ENCODE results near the gene CD300LF.
A peak's percentile ranks its signal among the peaks of the same experiment; 100 is the strongest.

The CD300LF gene

GRCh38 chr17:74740173-74740572 lies 27.4 kb upstream of the CD300LF start:
- H3K9me3 ChIP-seq (ENCODE audit: control insufficient read depth in 1 of 2, low read length in 2 of 2), result no peaks in the 10 kb centered on the region
- no peak overlapping the region for H3K4me3 ChIP-seq (ENCODE audit: low read depth in 1 of 2, low read length in 2 of 2)
- no peaks in the 10 kb centered on the region for H3K36me3 ChIP-seq (ENCODE audit: control insufficient read depth in 1 of 2, insufficient read depth in 2 of 2, low read length in 2 of 2)
- peaks cover 9 to 16% of the 10 kb centered on the region in 2 donors for H3K27me3 ChIP-seq (ENCODE audit: control insufficient read depth in 1 of 2, insufficient read depth in 2 of 2, low read length in 2 of 2)
- H3K9ac ChIP-seq (ENCODE audit: low read depth in 1 of 2, low read length in 2 of 2), result peak overlapping the region in 1 of 2 donors; percentile 9
- H3K27ac ChIP-seq (ENCODE audit: low read depth, low read length), result no peak overlapping the region
- peaks cover 38 to 51% of the 10 kb centered on the region in 2 donors for H3K4me1 ChIP-seq (ENCODE audit: control insufficient read depth in 1 of 2, insufficient read depth in 2 of 2, low read length in 2 of 2)

- H3K9ac ChIP-seq (ENCODE audit: low read depth in 1 of 2, low read length in 2 of 2), result no peak overlapping the region
- H3K4me3 ChIP-seq (ENCODE audit: low read depth in 1 of 2, low read length in 2 of 2), result peak overlapping the region in 1 of 2 donors; percentile 64
- peaks cover 32 to 43% of the 10 kb centered on the region in 2 donors for H3K4me1 ChIP-seq (ENCODE audit: control insufficient read depth in 1 of 2, insufficient read depth in 2 of 2, low read length in 2 of 2)
- no peaks in the 10 kb centered on the region for H3K9me3 ChIP-seq (ENCODE audit: control insufficient read depth in 1 of 2, low read length in 2 of 2)
- peaks cover 9 to 16% of the 10 kb centered on the region in 2 donors for H3K27me3 ChIP-seq (ENCODE audit: control insufficient read depth in 1 of 2, insufficient read depth in 2 of 2, low read length in 2 of 2)
- H3K36me3 ChIP-seq (ENCODE audit: control insufficient read depth in 1 of 2, insufficient read depth in 2 of 2, low read length in 2 of 2), result no peaks in the 10 kb centered on the region
- no peak overlapping the region for H3K27ac ChIP-seq (ENCODE audit: low read depth, low read length)
These were observed 26.6 kb upstream of the CD300LF start for GRCh38 chr17:74739227-74739831.

- peaks cover 31 to 38% of the 10 kb centered on the region in 2 donors for H3K4me1 ChIP-seq (ENCODE audit: control insufficient read depth in 1 of 2, insufficient read depth in 2 of 2, low read length in 2 of 2)
These were observed 25.6 kb upstream of the CD300LF start for GRCh38 chr17:74738051-74738996.

GRCh38 chr17:74737299-74738050 lies 24.8 kb upstream of the CD300LF start:
- Histone ChIP-seq H3K9ac (ENCODE audit: low read depth in 1 of 2, low read length in 2 of 2) (peak overlapping the region; percentile 44 to 47), H3K27me3 (ENCODE audit: control insufficient read depth in 1 of 2, insufficient read depth in 2 of 2, low read length in 2 of 2) (peaks cover 9 to 16% of the 10 kb centered on the region in 2 donors), H3K9me3 (ENCODE audit: control insufficient read depth in 1 of 2, low read length in 2 of 2) (no peaks in the 10 kb centered on the region), H3K36me3 (ENCODE audit: control insufficient read depth in 1 of 2, insufficient read depth in 2 of 2, low read length in 2 of 2) (no peaks in the 10 kb centered on the region), H3K27ac (ENCODE audit: low read depth, low read length) (peak overlapping the region; percentile 40), H3K4me1 (ENCODE audit: control insufficient read depth in 1 of 2, insufficient read depth in 2 of 2, low read length in 2 of 2) (peaks cover 25 to 31% of the 10 kb centered on the region in 2 donors), H3K4me3 (ENCODE audit: low read depth in 1 of 2, low read length in 2 of 2) (peak overlapping the region; percentile 64 to 70)

More at GRCh38 chr17:74738051-74738996, 25.6 kb upstream of the CD300LF start:
- peak overlapping the region; percentile 64 to 70 for H3K4me3 ChIP-seq (ENCODE audit: low read depth in 1 of 2, low read length in 2 of 2)
- H3K27me3 ChIP-seq (ENCODE audit: control insufficient read depth in 1 of 2, insufficient read depth in 2 of 2, low read length in 2 of 2), result peaks cover 9 to 16% of the 10 kb centered on the region in 2 donors
- no peaks in the 10 kb centered on the region for H3K9me3 ChIP-seq (ENCODE audit: control insufficient read depth in 1 of 2, low read length in 2 of 2)
- H3K36me3 ChIP-seq (ENCODE audit: control insufficient read depth in 1 of 2, insufficient read depth in 2 of 2, low read length in 2 of 2), result no peaks in the 10 kb centered on the region
- peak overlapping the region; percentile 14 for H3K27ac ChIP-seq (ENCODE audit: low read depth, low read length)
- peak overlapping the region; percentile 9 to 44 for H3K9ac ChIP-seq (ENCODE audit: low read depth in 1 of 2, low read length in 2 of 2)

- H3K27ac ChIP-seq (ENCODE audit: low read depth, low read length), result peak within 1 kb of the TSS; percentile 40
- H3K36me3 ChIP-seq (ENCODE audit: control insufficient read depth in 1 of 2, insufficient read depth in 2 of 2, low read length in 2 of 2), result no peaks in the 10 kb centered on the region
- H3K9me3 ChIP-seq (ENCODE audit: control insufficient read depth in 1 of 2, low read length in 2 of 2), result no peaks in the 10 kb centered on the region
- peak within 1 kb of the TSS; percentile 44 to 47 for H3K9ac ChIP-seq (ENCODE audit: low read depth in 1 of 2, low read length in 2 of 2)
- H3K4me3 ChIP-seq (ENCODE audit: low read depth in 1 of 2, low read length in 2 of 2), result peak within 1 kb of the TSS; percentile 64 to 70
- peaks cover 24% of the 10 kb centered on the region in 2 donors for H3K4me1 ChIP-seq (ENCODE audit: control insufficient read depth in 1 of 2, insufficient read depth in 2 of 2, low read length in 2 of 2)
- H3K27me3 ChIP-seq (ENCODE audit: control insufficient read depth in 1 of 2, insufficient read depth in 2 of 2, low read length in 2 of 2), result peaks cover 9 to 16% of the 10 kb centered on the region in 2 donors
These were observed 24.0 kb upstream of the CD300LF start, which contains the start of gene RAB37 for GRCh38 chr17:74736513-74737298. RAB37 (plus strand) TSS chr17:74737256; CDS start chr17:74737273, 17 bp downstream.

- Histone ChIP-seq H3K36me3 (ENCODE audit: control insufficient read depth in 1 of 2, insufficient read depth in 2 of 2, low read length in 2 of 2) (no peaks in the 10 kb centered on the region), H3K27me3 (ENCODE audit: control insufficient read depth in 1 of 2, insufficient read depth in 2 of 2, low read length in 2 of 2) (peaks cover 9 to 16% of the 10 kb centered on the region in 2 donors), H3K27ac (ENCODE audit: low read depth, low read length) (no peak overlapping the region), H3K4me3 (ENCODE audit: low read depth in 1 of 2, low read length in 2 of 2) (no peak overlapping the region), H3K4me1 (ENCODE audit: control insufficient read depth in 1 of 2, insufficient read depth in 2 of 2, low read length in 2 of 2) (peaks cover 24% of the 10 kb centered on the region in 2 donors), H3K9me3 (ENCODE audit: control insufficient read depth in 1 of 2, low read length in 2 of 2) (no peaks in the 10 kb centered on the region), H3K9ac (ENCODE audit: low read depth in 1 of 2, low read length in 2 of 2) (no peak overlapping the region)
These were observed 21.5 kb upstream of the CD300LF start for GRCh38 chr17:74734256-74734655.

GRCh38 chr17:74733365-74734122 lies 20.8 kb upstream of the CD300LF start:
- Histone ChIP-seq H3K4me1 (ENCODE audit: control insufficient read depth in 1 of 2, insufficient read depth in 2 of 2, low read length in 2 of 2) (peaks cover 19 to 20% of the 10 kb centered on the region in 2 donors), H3K9me3 (ENCODE audit: control insufficient read depth in 1 of 2, low read length in 2 of 2) (no peaks in the 10 kb centered on the region), H3K36me3 (ENCODE audit: control insufficient read depth in 1 of 2, insufficient read depth in 2 of 2, low read length in 2 of 2) (no peaks in the 10 kb centered on the region), H3K4me3 (ENCODE audit: low read depth in 1 of 2, low read length in 2 of 2) (no peak overlapping the region), H3K27ac (ENCODE audit: low read depth, low read length) (no peak overlapping the region), H3K9ac (ENCODE audit: low read depth in 1 of 2, low read length in 2 of 2) (no peak overlapping the region), H3K27me3 (ENCODE audit: control insufficient read depth in 1 of 2, insufficient read depth in 2 of 2, low read length in 2 of 2) (peaks cover 9 to 14% of the 10 kb centered on the region in 2 donors)

- Histone ChIP-seq H3K4me1 (ENCODE audit: control insufficient read depth in 1 of 2, insufficient read depth in 2 of 2, low read length in 2 of 2) (peaks cover 6 to 7% of the 10 kb centered on the region in 2 donors), H3K27me3 (ENCODE audit: control insufficient read depth in 1 of 2, insufficient read depth in 2 of 2, low read length in 2 of 2) (peaks cover 0 to 2% of the 10 kb centered on the region in 2 donors), H3K9ac (ENCODE audit: low read depth in 1 of 2, low read length in 2 of 2) (no peak overlapping the region)
These were observed 19.5 kb upstream of the CD300LF start for GRCh38 chr17:74732042-74732867.

More at GRCh38 chr17:74732042-74732867, 19.5 kb upstream of the CD300LF start:
- Histone ChIP-seq H3K9me3 (ENCODE audit: control insufficient read depth in 1 of 2, low read length in 2 of 2) (no peaks in the 10 kb centered on the region), H3K36me3 (ENCODE audit: control insufficient read depth in 1 of 2, insufficient read depth in 2 of 2, low read length in 2 of 2) (no peaks in the 10 kb centered on the region), H3K27ac (ENCODE audit: low read depth, low read length) (no peak overlapping the region), H3K4me3 (ENCODE audit: low read depth in 1 of 2, low read length in 2 of 2) (no peak overlapping the region)
